ENCODE results near the gene MUC2. TPM values are rescaled to one million over a fixed set of nuclear protein-coding genes. Genes with fewer than 3 reads are reported as not detected.
"Not testable (repeated sequence)": the region's sequence is repeated elsewhere in the genome, so short reads cannot be mapped to it uniquely, and the experiment has no call there.

Gene MUC2
- total RNA-seq, 1 experiment from 2014 or later, result not detected

DNA sequence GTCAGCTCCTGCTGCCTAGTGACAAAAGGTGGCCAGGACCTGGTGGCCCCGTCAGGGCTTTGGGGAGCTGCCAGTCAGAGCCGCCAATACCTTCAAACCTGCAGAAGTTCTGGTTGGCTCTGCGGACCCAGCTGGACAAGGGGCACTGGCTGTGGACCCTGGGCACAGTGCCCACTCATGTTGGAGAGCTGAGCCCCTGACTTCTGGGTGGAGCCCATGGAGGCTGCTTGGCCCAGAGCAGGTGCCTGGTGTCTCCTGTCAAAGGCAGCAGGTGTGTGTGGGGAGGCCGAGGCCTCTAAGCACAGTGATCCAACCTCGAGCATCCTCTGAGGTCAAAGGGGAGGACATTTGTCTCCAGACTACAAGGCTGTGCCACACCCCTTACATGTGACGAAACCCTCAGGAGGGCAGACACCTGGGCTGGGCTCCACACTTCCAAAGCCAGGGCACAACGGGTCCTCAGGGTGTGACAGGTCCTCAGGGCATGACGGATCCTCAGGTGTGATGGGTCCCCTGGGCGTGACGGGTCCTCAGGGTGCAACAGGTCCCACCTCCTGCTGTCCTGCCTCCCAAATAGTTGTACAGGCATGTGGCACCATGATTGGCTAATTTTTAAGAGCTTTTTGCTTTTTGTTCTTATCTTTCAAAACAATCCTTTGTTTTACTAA is 37.0 kb downstream of the MUC2 start:
- in situ Hi-C loops (cut with HindIII; ENCODE audit: low pct_unique_long_range_greater_than_20kb, low sequenced_read_pairs), result no loop called here
- no peak for DNase-seq (ENCODE audit: low read depth)

DNA sequence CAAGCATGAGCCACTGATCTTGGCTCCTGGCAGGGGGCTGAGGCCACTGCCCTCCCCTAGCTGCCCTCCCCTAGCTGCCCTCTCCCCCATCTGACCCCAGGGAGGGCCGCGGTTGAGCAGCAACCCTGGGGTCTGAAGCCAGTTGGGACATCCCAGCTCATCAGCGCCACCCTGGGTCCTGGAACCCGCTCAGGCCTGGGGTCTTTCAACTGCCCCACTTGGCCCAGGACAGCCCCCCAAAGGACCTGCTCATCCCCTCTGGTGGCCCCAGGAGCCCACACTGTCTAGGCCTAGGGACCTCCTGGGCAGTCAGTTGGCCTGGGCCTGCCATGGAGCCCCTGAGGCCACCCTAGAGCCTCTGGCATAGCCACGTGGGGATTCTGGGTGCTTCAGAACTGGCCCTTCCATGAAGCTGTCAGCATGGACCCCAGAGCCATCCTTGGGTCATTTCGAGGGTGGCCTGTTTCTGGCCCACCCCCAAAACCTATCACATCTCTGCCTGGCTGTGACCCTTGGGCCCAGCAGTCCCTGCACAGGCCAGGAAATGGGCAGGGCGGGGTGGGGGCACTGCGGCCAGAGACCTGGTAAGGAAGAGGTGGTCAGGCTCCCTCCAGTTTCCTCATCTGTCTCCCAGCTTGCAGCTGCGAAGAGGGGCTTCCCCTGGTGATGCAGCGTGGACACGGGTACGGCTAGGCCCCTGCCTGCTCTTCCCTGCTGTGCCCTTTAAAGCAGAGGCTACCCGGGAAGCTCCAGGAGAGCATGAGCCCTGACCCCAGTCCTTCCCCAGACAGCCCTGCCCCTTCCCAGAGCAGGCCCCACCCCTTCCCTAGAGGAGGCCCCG is 37.9 kb downstream of the MUC2 start:
- in situ Hi-C loops (cut with HindIII; ENCODE audit: low pct_unique_long_range_greater_than_20kb, low sequenced_read_pairs), result no loop called here
- no peak for DNase-seq (ENCODE audit: low read depth)

DNA sequence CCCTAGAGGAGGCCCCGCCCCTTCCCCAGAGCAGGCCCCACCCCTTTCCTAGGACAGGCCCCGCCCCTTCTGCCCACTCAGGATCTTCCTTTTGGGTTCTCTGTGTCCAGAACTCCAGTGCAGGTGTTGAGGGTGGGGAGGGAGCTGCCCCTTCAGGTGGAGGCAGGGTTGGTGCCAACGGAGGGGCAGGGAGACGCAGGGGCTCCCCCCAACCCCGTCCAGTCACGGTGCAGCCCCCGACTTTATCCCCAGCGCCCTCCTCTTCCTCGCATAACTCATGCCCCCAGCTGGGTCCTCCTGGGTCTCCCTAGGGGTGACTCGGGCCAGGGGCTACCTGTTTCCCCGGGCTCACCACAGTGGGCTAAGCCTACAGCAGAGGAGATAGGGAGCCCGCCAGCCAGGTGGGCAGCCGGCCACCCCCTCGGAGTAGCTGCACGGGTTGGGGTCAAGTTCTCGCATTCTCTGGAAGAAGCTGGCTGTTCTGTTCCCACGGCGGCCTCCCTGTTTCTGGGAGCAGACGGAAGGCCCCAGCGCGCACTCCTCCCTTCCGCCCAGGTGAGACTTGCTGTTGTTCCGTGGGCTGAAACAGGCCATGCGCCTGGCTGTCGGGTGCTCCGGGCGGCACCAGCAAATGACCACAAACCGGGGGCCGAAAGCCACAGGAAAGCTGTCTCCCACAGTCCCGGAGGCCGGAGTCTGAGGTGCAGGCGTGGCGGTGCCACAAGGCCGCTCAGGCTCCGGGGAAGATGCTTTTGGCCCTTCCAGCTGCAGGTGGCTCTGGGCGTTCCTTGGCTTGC is 38.9 kb downstream of the MUC2 start:
- no peak for DNase-seq (ENCODE audit: low read depth)
- in situ Hi-C loops (cut with HindIII; ENCODE audit: low pct_unique_long_range_greater_than_20kb, low sequenced_read_pairs), result no loop called here

DNA sequence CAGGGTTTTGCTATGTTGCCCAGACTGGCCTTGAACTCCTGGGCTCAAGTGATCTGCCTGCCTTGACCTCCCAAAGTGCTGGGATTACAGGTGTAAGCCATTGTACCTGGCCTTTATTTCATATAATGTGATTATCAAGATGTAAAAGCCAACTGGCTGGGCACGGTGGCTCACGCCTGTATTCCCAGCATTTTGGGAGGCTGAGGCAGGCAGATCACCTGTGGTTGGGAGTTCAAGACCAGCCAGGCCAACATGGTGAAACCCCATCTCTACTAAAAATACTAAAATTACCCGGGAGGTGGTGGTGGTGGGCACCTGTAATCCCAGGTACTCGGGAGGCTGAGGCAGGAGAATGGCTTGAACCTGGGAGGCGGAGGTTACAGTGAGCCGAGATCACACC is 40.6 kb downstream of the MUC2 start:
- in situ Hi-C loops (cut with HindIII; ENCODE audit: low pct_unique_long_range_greater_than_20kb, low sequenced_read_pairs); DNase-seq (ENCODE audit: low read depth): not testable (repeated sequence)

DNA sequence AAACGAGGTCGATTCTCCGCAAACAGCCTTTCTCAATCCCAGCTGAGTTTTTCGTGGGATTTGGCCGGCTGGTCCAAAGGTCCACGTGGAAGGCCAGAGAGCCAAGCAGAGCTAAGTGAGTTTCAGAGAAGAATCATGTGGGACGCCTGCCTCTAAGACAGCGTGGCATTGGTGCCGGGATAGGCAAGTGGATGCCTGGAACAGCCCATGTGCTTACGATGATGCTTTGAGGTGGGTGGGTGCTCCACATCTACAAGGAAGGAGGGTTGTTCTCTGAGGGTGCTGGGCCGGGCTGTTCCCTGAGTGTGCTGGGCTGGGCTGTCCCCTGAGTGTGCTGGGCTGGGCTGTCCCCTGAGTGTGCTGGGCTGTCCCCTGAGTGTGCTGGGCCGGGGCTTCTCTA is 41.4 kb downstream of the MUC2 start:
- in situ Hi-C loops (cut with HindIII; ENCODE audit: low pct_unique_long_range_greater_than_20kb, low sequenced_read_pairs), result no loop called here
- no peak for DNase-seq (ENCODE audit: low read depth)

DNA sequence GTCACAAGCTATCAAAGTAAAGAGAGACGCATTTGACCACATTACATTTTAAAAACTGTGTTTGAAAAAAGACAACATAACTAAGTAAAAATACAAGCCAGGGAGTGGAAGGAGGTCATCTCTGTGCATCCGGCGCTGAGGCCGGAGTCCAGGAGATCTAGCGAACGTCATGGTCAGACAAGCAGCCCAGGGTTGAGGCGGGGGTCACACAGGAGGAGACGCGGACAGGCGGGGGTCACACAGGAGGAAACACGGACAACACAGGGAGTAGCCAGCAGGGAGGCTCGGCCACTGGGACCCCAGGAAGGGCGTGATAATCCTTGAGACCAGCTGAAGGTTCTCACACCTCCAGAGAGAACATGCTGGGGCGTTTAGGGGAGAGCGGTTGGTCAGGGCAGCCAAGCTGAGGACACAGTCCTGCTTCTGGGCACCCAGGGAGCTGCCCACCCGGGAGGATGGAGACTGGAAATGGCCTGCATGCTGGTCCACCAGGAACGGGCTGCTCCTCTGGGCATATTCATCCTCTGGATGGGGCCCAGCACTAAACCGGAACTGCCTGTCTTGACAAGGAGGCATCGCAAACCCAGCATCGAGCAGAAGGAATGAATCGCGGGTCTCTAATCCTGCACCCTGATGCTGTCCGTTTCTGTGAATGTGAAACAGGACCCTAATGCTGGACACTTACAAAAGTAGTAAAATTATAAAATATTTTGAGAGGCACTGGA is 42.2 kb downstream of the MUC2 start:
- in situ Hi-C loops (cut with HindIII; ENCODE audit: low pct_unique_long_range_greater_than_20kb, low sequenced_read_pairs), result no loop called here
- no peak for DNase-seq (ENCODE audit: low read depth)

DNA sequence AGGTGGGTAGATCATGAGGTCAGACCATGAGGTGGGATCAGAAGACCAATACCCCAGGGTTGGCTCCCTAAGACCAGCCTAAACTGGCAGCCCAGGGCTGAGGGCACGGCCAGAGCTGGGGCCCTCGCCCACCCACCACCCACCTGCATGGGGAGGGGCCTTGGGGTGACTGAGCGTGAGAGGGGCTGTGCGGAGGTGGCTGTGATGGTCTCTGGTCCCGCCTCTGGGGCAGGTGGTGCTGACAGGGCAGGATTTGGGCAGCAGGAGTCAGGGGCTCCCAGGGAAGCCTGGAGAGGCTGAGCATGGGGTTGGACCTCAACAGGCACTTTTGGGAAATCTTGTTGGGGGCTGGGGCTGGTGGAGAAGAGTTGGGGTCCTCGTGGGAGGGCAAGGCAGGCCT is 43.3 kb downstream of the MUC2 start:
- in situ Hi-C loops (cut with HindIII; ENCODE audit: low pct_unique_long_range_greater_than_20kb, low sequenced_read_pairs), result no loop called here
- no peak for DNase-seq (ENCODE audit: low read depth)

DNA sequence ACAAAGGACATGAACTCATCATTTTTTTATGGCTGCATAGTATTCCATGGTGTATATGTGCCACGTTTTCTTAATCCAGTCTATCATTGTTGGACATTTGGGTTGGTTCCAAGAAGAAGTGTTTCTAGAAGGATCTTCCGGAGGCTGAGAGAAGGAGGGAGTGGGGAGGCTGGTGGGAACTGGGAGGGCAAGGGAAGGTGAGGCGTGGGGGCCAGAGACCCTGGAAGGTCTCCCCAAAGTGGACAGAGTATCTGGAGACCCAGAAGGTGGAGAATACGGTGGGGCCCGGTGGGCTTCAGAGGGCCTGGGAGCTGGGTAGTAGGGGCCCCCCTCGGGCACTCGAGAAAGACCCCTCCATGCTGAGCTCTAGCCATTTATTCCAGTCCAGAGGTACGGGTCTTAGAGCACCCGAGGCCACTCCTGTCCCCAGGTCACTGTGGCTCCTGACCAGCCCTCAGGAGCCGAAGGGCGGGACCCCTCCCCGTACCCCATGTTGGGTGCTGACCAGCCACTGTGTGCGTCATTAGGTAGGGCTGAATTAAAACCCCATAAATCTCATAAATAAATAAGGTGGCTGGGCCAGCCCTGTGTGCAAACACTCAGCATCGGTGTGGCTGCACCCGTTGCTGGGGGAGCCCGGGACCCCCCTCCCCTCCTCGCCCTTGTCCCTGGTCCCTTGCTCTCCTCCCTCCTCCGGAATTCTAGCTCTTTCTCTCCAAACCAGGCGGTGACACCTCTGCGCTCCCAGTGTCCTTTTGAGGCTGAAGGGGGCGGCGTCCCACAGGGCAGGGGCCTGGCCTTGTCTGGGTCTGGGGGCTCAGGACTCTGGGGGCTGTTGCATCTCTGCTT is 44.3 kb downstream of the MUC2 start:
- in situ Hi-C loops (cut with HindIII; ENCODE audit: low pct_unique_long_range_greater_than_20kb, low sequenced_read_pairs), result no loop called here
- no peak for DNase-seq (ENCODE audit: low read depth)

DNA sequence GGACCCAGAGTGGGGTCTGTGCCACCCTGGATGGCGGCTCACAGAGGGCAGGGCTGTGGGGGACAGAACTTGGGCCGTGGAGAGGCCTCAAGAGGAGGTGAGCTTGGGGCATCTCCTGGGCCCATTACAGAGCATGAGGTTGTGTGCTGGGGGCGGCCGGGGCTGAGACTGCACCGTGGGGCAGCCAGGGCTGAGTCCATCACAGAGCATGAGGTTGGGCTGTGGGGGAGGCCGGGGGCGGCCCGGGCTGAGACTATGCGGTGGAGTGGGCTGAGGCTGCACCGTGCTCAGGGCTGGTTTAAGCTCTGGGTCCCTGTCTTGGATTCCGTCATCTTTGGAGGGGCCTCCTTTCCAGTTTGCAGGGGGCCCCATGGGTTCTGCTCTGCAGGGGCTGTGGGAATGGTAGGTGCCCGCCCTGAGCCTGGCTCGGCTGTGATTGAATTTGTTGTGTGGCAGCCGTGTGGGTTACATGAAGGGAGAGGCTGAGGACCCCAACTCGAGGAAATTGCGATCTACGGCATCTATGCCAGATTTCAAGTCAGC is 45.0 kb downstream of the MUC2 start:
- in situ Hi-C loops (cut with HindIII; ENCODE audit: low pct_unique_long_range_greater_than_20kb, low sequenced_read_pairs), result no loop called here
- no peak for DNase-seq (ENCODE audit: low read depth)

DNA sequence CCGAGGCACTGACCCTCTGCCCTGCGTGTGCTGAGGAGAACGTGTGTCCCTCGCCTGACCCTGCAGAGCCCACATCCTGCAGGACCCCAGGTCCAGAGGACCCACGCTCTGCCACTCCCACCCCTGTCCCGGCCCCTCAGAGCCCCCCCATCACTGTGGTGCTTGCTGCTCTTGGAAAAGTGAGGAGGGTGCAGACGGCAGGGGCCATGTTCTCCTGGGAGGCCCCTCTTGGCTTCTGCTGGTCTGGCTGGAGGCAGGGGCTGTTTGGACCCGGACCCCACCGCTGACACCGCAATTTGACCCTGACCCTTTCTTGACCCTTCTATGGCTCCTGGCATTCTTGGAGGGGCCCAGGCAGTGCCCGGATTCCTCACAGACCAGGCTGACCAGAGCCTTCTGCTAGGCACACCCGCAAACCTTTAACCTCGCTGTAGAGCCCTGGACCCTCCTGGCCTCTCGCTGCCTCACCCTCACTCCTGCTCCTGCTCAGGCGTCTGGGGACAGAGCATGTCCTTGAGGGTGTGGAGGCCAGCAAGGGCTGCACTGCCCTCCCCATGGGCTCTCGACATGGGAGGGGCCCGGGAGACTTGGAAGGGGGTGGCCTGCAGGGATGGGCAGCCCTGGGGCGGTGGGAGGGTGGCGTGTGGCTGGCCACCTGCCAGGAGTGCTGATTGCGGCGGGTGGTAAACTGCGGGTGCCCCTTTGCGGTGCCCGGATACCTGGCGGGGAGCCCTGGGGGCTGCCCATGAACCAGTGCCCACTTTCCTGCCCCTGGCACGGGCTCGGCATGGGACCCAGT is 46.1 kb downstream of the MUC2 start:
- DNase-seq (ENCODE audit: low read depth), result no peak
- in situ Hi-C loops (cut with HindIII; ENCODE audit: low pct_unique_long_range_greater_than_20kb, low sequenced_read_pairs), result no loop called here

DNA sequence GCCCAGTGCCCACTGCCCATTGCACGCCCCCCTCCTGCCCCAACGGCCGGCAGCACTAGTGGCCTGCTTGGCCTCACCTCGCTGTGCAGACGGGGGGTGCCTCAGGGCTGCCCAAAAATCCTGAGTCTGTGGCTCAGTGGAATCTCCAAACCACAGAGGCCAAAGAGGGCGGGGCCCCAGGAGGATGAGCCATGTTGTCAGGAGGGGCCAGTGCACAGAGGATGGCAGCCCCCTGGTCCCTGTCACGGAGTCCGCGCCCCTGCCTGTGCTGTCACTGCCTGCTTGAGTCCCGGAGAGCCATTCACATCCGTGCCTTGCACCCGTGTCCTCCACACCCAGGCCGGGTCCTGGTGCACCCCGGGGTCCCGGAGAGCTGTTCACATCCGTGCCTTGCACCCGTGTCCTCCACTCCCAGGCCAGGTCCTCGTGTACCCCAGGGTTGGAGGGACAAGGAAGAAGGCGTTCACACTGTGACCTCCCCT is 46.7 kb downstream of the MUC2 start:
- no peak for DNase-seq (ENCODE audit: low read depth)
- in situ Hi-C loops (cut with HindIII; ENCODE audit: low pct_unique_long_range_greater_than_20kb, low sequenced_read_pairs), result no loop called here

DNA sequence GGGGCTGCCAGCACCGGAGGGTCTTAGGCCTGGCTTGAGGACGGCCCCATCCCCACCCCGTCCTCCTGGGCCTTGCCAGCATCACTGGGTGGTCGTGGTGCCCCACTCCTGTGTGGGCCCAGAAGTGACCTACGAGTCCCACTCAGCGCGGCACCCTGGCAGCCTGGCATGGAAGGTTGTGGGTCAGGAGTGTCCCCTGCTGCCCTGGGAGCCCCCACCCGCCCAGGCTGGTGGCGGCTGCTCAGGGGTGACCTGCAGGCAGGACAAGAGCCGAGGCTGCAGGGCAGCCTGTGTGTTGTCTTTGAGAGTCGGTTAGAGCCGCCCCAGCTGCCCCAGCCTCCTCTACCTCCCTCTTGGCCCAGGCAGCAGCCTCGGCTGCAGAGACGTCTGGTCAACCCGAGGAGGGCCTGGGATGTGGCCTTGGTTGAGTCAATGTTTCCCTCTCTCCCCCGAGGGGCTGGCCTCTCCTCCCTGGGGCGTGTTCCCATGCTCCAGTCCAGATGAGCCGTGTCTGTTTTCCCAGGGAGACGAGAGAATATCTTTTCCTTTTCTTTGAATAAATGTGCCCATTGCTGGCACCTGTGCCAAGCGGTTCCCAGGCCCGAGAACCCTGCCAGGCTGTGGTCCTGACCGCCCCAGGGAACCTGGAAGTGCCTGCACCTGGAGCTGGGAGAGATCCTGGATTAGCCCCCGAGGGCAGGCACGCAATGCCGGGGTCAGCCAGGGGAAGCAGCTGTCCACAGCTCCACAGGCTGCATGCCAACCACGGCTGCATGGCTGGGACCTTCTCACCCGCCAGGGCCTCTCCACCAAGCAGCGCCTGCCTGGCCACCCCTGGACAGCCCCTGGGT is 47.4 kb downstream of the MUC2 start:
- no peak for DNase-seq (ENCODE audit: low read depth)
- in situ Hi-C loops (cut with HindIII; ENCODE audit: low pct_unique_long_range_greater_than_20kb, low sequenced_read_pairs), result no loop called here

DNA sequence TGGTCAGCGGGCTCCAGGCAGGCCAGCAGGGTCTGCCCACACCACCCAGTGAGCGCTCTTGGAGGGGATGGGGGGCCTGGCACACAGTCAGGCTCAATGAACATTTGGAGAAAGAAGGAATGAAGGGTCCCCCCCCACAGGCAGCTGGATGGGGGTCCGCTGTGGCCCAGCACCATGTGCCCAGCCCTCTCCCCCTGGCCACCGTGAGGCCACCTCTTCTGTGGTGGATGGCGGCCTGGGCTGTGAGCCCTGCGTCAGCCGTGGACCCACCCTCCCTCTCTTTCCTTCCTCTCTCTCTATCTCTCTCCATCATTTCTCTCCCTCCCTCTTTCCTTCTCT is 48.0 kb downstream of the MUC2 start:
- no peak for DNase-seq (ENCODE audit: low read depth)
- in situ Hi-C loops (cut with HindIII; ENCODE audit: low pct_unique_long_range_greater_than_20kb, low sequenced_read_pairs), result no loop called here

DNA sequence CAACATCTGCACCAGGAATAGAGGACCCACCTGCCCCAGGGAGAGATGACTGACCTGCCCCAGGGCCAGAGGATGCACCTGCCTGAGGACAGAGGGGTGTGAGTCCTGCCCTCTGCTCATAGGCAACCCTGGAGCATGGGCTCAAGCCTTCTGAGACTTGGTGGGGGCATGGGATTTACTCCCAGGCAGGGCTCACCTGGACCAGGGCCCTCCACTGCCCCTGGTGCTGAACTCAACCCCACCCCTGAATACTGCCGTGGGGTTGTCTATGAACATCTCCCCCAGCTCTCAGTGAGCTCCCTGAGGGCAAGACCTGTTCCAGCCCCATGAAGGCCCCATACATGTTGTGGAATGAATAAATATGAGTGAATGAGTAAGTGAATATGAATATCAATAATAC is 49.3 kb downstream of the MUC2 start:
- DNase-seq (ENCODE audit: low read depth), result no peak
- in situ Hi-C loops (cut with HindIII; ENCODE audit: low pct_unique_long_range_greater_than_20kb, low sequenced_read_pairs), result no loop called here
